Renal pelvis (tissue), 12 donors: ENCODE measurements around the gene FHIT. TPM values are rescaled to one million over a fixed set of nuclear protein-coding genes. Genes with fewer than 3 reads are reported as not detected.

Source experiments
- DNase-seq: peaks from one replicate; pipeline ENCODE4 v3.0.0-alpha.2; 2013
- long read RNA-seq, 16 experiments: transcript quantifications; one replicate each; lab custom pipeline, GENCODE V29; 2026
- polyA plus RNA-seq, 3 donors: library from polyadenylated mRNA; unstranded; fragments of 120-200 nt; gene quantifications; one replicate each; pipeline ENCODE4 v1.2.1, GENCODE V29; 2013; ENCODE audit not compliant: insufficient read length in 3 of 3

FHIT gene
- 10 to 100 TPM; 22.3 to 28.2 (median 25.5) TPM for polyA plus RNA-seq
- long read RNA-seq, donor 1: 0 reads
- long read RNA-seq, donor 2, partial matches to known transcripts: 5 of 6 reads
- long read RNA-seq, donor 2, other reads (novel, unspliced or antisense): 0 of 6 reads
- long read RNA-seq, donor 3, partial matches to known transcripts: 11 of 11 reads
- long read RNA-seq, donor 3, other reads (novel, unspliced or antisense): 0 of 11 reads
- long read RNA-seq, donor 4, partial matches to known transcripts: 12 of 12 reads
- long read RNA-seq, donor 4, other reads (novel, unspliced or antisense): 0 of 12 reads
- long read RNA-seq, donor 5: 0 reads
- long read RNA-seq, donor 6: 0 reads
- long read RNA-seq, donor 7: 0 reads
- long read RNA-seq, donor 8: 0 reads
- long read RNA-seq, donor 9: 0 reads
- long read RNA-seq, donor 10: 0 reads
- long read RNA-seq, donor 11: 0 reads
- long read RNA-seq, donor 12, partial matches to known transcripts: 11 of 11 reads
- long read RNA-seq, donor 12, other reads (novel, unspliced or antisense): 0 of 11 reads
- long read RNA-seq, donor 13: 0 reads
- long read RNA-seq, donor 14: 0 reads
- long read RNA-seq, donor 15, partial matches to known transcripts: 14 of 14 reads
- long read RNA-seq, donor 15, other reads (novel, unspliced or antisense): 0 of 14 reads
- long read RNA-seq, donor 16, partial matches to known transcripts: 14 of 14 reads
- long read RNA-seq, donor 16, other reads (novel, unspliced or antisense): 0 of 14 reads

GRCh38 chr3:61251174-61251972 lies at the start of gene FHIT:
TSS of gene FHIT (minus strand) at chr3:61251452.
- peak; percentile 97 for DNase-seq

GRCh38 chr3:61300786-61301185 lies 49.5 kb upstream of the FHIT start:
- DNase-seq: no peak

GRCh38 chr3:61300006-61300380 lies 48.7 kb upstream of the FHIT start:
- no peak for DNase-seq

GRCh38 chr3:61299343-61300005 lies 48.2 kb upstream of the FHIT start:
- DNase-seq: no peak

- no peak for DNase-seq
Observed at GRCh38 chr3:61297821-61298220, 46.6 kb upstream of the FHIT start.

GRCh38 chr3:61288446-61288845 lies 37.2 kb upstream of the FHIT start:
- no peak for DNase-seq

GRCh38 chr3:61283876-61284275 lies 32.6 kb upstream of the FHIT start:
- DNase-seq: no peak

- no peak for DNase-seq
Observed at GRCh38 chr3:61278713-61279112, 27.5 kb upstream of the FHIT start.

- no peak for DNase-seq
Observed at GRCh38 chr3:61277411-61277810, 26.2 kb upstream of the FHIT start.

GRCh38 chr3:61269435-61269834 lies 18.2 kb upstream of the FHIT start:
- no peak for DNase-seq

- no peak for DNase-seq
Observed at GRCh38 chr3:61268644-61269043, 17.4 kb upstream of the FHIT start.

- no peak for DNase-seq
Observed at GRCh38 chr3:61264281-61264680, 13.0 kb upstream of the FHIT start.

GRCh38 chr3:61257148-61257547 lies 5.9 kb upstream of the FHIT start:
- DNase-seq: no peak

- no peak for DNase-seq
Observed at GRCh38 chr3:61253756-61254155, 2.5 kb upstream of the FHIT start.

GRCh38 chr3:61252836-61253235 lies 1.6 kb upstream of the FHIT start:
- no peak for DNase-seq

GRCh38 chr3:61250784-61251173 lies 473 bp downstream of the FHIT start:
- peak; percentile 30 for DNase-seq

GRCh38 chr3:61248496-61248895 lies 2.8 kb downstream of the FHIT start:
- DNase-seq: no peak

GRCh38 chr3:61247191-61247590 lies 4.1 kb downstream of the FHIT start:
- DNase-seq: no peak

GRCh38 chr3:61239871-61240270 lies 11.4 kb downstream of the FHIT start:
- DNase-seq: no peak

GRCh38 chr3:61237858-61238257 lies 13.4 kb downstream of the FHIT start:
- no peak for DNase-seq

GRCh38 chr3:61236556-61236955 lies 14.7 kb downstream of the FHIT start:
- DNase-seq: no peak

- DNase-seq: peak; percentile 12
Observed at GRCh38 chr3:61233746-61234145, 17.5 kb downstream of the FHIT start.
